GM23338 (cell line): ENCODE data around the gene LMAN2L.

Experiments
- CREB1 ChIP-seq: fragments of 250-450 bp; sonication (Bioruptor Pico); IDR thresholded peaks from 2 replicates; pipeline ENCODE4 v1.5.0; 2020; ENCODE audit warnings: low read depth, mild to moderate bottlenecking, moderate library complexity
- EZH2 ChIP-seq: fragments of 200-600 bp; sonication (generic); IDR thresholded peaks from one replicate; pipeline ENCODE4 v1.8.0; 2017; ENCODE audit warnings: antibody characterized with exemption, mild to moderate bottlenecking, low read depth; ENCODE audit not compliant: unreplicated experiment
- EZH2phosphoT487 ChIP-seq: fragments of 200-600 bp; sonication (generic); IDR thresholded peaks from one replicate; pipeline ENCODE4 v1.8.1; 2018; ENCODE audit warnings: antibody characterized with exemption; ENCODE audit not compliant: unreplicated experiment
- JUNB ChIP-seq: IDR thresholded peaks from one replicate; pipeline ENCODE4 v1.6.1; 2016; ENCODE audit warnings: antibody characterized with exemption; ENCODE audit not compliant: unreplicated experiment
- POLR2AphosphoS5 ChIP-seq: IDR thresholded peaks from 2 replicates; pipeline ENCODE4 v1.6.1; 2016; ENCODE audit warnings: antibody characterized with exemption, low read depth
- ZNF114 ChIP-seq: fragments of 250-450 bp; sonication (Bioruptor Pico); IDR thresholded peaks from 2 replicates; pipeline ENCODE4 v1.5.0; 2020; ENCODE audit warnings: mild to moderate bottlenecking, moderate library complexity
- TF ChIP-seq, protein P1 (sequence below), 2 experiments: fragments of 200-600 bp in 1 of 2; sonication (generic) in 1 of 2; conservative IDR thresholded peaks; 2 replicates each; pipeline versions ENCODE4 v1.5.1 to v1.6.1; 2016 to 2017; ENCODE audit warnings: antibody characterized with exemption in 2 of 2, low read depth in 2 of 2, mild to moderate bottlenecking in 2 of 2, moderate library complexity in 1 of 2
- TF ChIP-seq, protein P2 (sequence below): IDR thresholded peaks from one replicate; pipeline ENCODE4 v1.6.1; 2018; ENCODE audit warnings: antibody characterized with exemption; ENCODE audit not compliant: unreplicated experiment

DNA sequence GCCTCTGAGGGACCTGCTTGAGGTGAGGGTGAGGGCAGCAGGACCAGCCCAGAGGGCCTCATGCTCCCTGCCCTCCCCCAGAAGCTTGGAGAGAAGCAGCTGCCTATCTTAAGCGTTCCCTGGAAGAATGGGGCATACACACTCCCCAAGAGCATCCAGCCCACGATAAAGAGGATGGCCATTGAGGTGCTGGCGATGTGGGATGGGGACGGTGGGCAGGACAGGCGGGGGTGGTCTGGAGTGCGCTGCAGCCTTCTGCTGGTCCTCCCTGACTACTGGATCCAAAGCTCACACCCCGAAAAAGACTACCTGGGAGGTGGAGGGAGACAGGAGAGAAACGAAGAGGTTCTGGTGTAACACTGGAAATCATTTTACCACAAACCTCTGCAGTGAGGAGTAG is 45.6 kb downstream of the LMAN2L start:
- TF ChIP-seq, protein P1, sequence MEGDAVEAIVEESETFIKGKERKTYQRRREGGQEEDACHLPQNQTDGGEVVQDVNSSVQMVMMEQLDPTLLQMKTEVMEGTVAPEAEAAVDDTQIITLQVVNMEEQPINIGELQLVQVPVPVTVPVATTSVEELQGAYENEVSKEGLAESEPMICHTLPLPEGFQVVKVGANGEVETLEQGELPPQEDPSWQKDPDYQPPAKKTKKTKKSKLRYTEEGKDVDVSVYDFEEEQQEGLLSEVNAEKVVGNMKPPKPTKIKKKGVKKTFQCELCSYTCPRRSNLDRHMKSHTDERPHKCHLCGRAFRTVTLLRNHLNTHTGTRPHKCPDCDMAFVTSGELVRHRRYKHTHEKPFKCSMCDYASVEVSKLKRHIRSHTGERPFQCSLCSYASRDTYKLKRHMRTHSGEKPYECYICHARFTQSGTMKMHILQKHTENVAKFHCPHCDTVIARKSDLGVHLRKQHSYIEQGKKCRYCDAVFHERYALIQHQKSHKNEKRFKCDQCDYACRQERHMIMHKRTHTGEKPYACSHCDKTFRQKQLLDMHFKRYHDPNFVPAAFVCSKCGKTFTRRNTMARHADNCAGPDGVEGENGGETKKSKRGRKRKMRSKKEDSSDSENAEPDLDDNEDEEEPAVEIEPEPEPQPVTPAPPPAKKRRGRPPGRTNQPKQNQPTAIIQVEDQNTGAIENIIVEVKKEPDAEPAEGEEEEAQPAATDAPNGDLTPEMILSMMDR (conservative IDR thresholded peaks at IDR 0.05; ENCODE audit: low read depth in 2 of 2) = no peak
- TF ChIP-seq POLR2AphosphoS5 (no peak), CREB1 (no peak), EZH2 (no peak), EZH2phosphoT487 (no peak), JUNB (no peak), ZNF114 (CRISPR knock-in tag) (no peak)
- TF ChIP-seq, protein P2, sequence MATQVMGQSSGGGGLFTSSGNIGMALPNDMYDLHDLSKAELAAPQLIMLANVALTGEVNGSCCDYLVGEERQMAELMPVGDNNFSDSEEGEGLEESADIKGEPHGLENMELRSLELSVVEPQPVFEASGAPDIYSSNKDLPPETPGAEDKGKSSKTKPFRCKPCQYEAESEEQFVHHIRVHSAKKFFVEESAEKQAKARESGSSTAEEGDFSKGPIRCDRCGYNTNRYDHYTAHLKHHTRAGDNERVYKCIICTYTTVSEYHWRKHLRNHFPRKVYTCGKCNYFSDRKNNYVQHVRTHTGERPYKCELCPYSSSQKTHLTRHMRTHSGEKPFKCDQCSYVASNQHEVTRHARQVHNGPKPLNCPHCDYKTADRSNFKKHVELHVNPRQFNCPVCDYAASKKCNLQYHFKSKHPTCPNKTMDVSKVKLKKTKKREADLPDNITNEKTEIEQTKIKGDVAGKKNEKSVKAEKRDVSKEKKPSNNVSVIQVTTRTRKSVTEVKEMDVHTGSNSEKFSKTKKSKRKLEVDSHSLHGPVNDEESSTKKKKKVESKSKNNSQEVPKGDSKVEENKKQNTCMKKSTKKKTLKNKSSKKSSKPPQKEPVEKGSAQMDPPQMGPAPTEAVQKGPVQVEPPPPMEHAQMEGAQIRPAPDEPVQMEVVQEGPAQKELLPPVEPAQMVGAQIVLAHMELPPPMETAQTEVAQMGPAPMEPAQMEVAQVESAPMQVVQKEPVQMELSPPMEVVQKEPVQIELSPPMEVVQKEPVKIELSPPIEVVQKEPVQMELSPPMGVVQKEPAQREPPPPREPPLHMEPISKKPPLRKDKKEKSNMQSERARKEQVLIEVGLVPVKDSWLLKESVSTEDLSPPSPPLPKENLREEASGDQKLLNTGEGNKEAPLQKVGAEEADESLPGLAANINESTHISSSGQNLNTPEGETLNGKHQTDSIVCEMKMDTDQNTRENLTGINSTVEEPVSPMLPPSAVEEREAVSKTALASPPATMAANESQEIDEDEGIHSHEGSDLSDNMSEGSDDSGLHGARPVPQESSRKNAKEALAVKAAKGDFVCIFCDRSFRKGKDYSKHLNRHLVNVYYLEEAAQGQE = no peak
